Stimulated activated naive B cell treated with anti-CD40 and anti-IgM and Interleukin-4, amounts not matched to agents 10 μg/mL and 1 μg/mL and 100 μg/mL, for 72 hours (primary cell): ENCODE results near the gene PRODH2.
A peak's percentile ranks its signal among the peaks of the same experiment; 100 is the strongest.

Experiments used
- ATAC-seq, 2 donors: fragments of 150-1000 bp; cut with Tn5 transposase; replicated peaks; 2 replicates each; pipeline ENCODE4 v1.10.0; 2021; ENCODE audit warnings: moderate library complexity in 1 of 2
- DNase-seq: peaks from one replicate; pipeline ENCODE4 v3.0.0; 2021
- H3K27ac Mint-ChIP-seq: one replicate; pipeline ENCODE4 v1.8.0; 2022; ENCODE audit warnings: mild to moderate bottlenecking, mixed read lengths
- H3K27me3 Mint-ChIP-seq, 2 donors: one replicate each; pipeline ENCODE4 v1.8.0; 2022; ENCODE audit warnings: mixed read lengths in 2 of 2
- H3K36me3 Mint-ChIP-seq, 2 donors: one replicate each; pipeline ENCODE4 v1.8.0; 2022; ENCODE audit warnings: mixed read lengths in 2 of 2, mild to moderate bottlenecking in 1 of 2
- H3K4me1 Mint-ChIP-seq, 2 donors: one replicate each; pipeline ENCODE4 v1.8.0; 2022; ENCODE audit warnings: mixed read lengths in 2 of 2, mild to moderate bottlenecking in 1 of 2
- H3K4me3 Mint-ChIP-seq, 2 donors: one replicate each; pipeline ENCODE4 v1.8.0; 2022; ENCODE audit warnings: mild to moderate bottlenecking in 2 of 2, mixed read lengths in 2 of 2, moderate library complexity in 1 of 2
- H3K9me3 Mint-ChIP-seq, 2 donors: one replicate each; pipeline ENCODE4 v1.8.0; 2022; ENCODE audit warnings: mixed read lengths in 2 of 2, mild to moderate bottlenecking in 1 of 2

PRODH2 gene

GRCh38 chr19:35757749-35758608 is 54.7 kb downstream of the PRODH2 start, which contains the start of gene PROSER3:
Gene PROSER3, plus strand, starts transcription at chr19:35758176. Its CDS starts 40 bp downstream, at chr19:35758216.
- Mint-ChIP-seq H3K4me3 (peak within 1 kb of the TSS; percentile 91 to 94), H3K9me3 (no peaks in the 10 kb centered on the region), H3K36me3 (peaks cover 35 to 41% of the 10 kb centered on the region in 2 donors)

GRCh38 chr19:35757231-35757748 is 55.4 kb downstream of the PRODH2 start:
- Mint-ChIP-seq H3K27me3 (peaks cover 20 to 22% of the 10 kb centered on the region in 2 donors), H3K9me3 (no peaks in the 10 kb centered on the region), H3K4me1 (peaks cover 23 to 38% of the 10 kb centered on the region in 2 donors), H3K36me3 (peaks cover 37 to 47% of the 10 kb centered on the region in 2 donors), H3K27ac (peak overlapping the region; percentile 77), H3K4me3 (peak overlapping the region; percentile 91 to 94)
- no peak for DNase-seq
- peak in 1 of 2 donors; percentile 9 for ATAC-seq

More at GRCh38 chr19:35757749-35758608, 54.7 kb downstream of the PRODH2 start, which contains the start of gene PROSER3:
- DNase-seq (peak; percentile 100), ATAC-seq (peak; percentile 97)
- peaks cover 23 to 38% of the 10 kb centered on the region in 2 donors for H3K4me1 Mint-ChIP-seq
- H3K27ac Mint-ChIP-seq: peak within 1 kb of the TSS; percentile 97
- peaks cover 20 to 22% of the 10 kb centered on the region in 2 donors for H3K27me3 Mint-ChIP-seq

GRCh38 chr19:35756377-35757230 is 56.0 kb downstream of the PRODH2 start, which contains the start of gene HSPB6:
Gene HSPB6, minus strand, starts transcription at chr19:35757029. Its CDS starts 21 bp downstream, at chr19:35757008.
- peak within 1 kb of the TSS; percentile 97 for H3K27ac Mint-ChIP-seq
- peaks cover 20 to 22% of the 10 kb centered on the region in 2 donors for H3K27me3 Mint-ChIP-seq
- DNase-seq (no peak), ATAC-seq (no peak)
- H3K36me3 Mint-ChIP-seq: peaks cover 34 to 46% of the 10 kb centered on the region in 2 donors
- H3K4me1 Mint-ChIP-seq: peaks cover 23 to 38% of the 10 kb centered on the region in 2 donors
- peak within 1 kb of the TSS; percentile 91 to 94 for H3K4me3 Mint-ChIP-seq
- no peaks in the 10 kb centered on the region for H3K9me3 Mint-ChIP-seq

GRCh38 chr19:35755550-35756376 is 56.9 kb downstream of the PRODH2 start:
- Mint-ChIP-seq H3K27me3 (peaks cover 20 to 22% of the 10 kb centered on the region in 2 donors), H3K4me1 (peaks cover 23 to 38% of the 10 kb centered on the region in 2 donors), H3K4me3 (peak overlapping the region; percentile 19 to 66), H3K9me3 (no peaks in the 10 kb centered on the region), H3K36me3 (peaks cover 33 to 46% of the 10 kb centered on the region in 2 donors), H3K27ac (no peak overlapping the region)
- DNase-seq: no peak
- ATAC-seq: no peak

GRCh38 chr19:35755131-35755549 is 57.5 kb downstream of the PRODH2 start:
- no peak overlapping the region for H3K27ac Mint-ChIP-seq

GRCh38 chr19:35754370-35755130 is 58.1 kb downstream of the PRODH2 start:
- H3K27me3 Mint-ChIP-seq: peaks cover 20 to 22% of the 10 kb centered on the region in 2 donors
- H3K9me3 Mint-ChIP-seq: no peaks in the 10 kb centered on the region
- no peak for DNase-seq
- ATAC-seq: no peak
- peaks cover 33 to 43% of the 10 kb centered on the region in 2 donors for H3K36me3 Mint-ChIP-seq
- no peak overlapping the region for H3K4me3 Mint-ChIP-seq
- H3K27ac Mint-ChIP-seq: no peak overlapping the region
- peaks cover 25 to 45% of the 10 kb centered on the region in 2 donors for H3K4me1 Mint-ChIP-seq

More at GRCh38 chr19:35755131-35755549, 57.5 kb downstream of the PRODH2 start:
- DNase-seq (no peak), ATAC-seq (no peak)
- Mint-ChIP-seq H3K27me3 (peaks cover 20 to 22% of the 10 kb centered on the region in 2 donors), H3K36me3 (peaks cover 33 to 46% of the 10 kb centered on the region in 2 donors), H3K4me1 (peaks cover 25 to 42% of the 10 kb centered on the region in 2 donors), H3K9me3 (no peaks in the 10 kb centered on the region), H3K4me3 (peak overlapping the region; percentile 48 to 67)

GRCh38 chr19:35753634-35754369 is 58.8 kb downstream of the PRODH2 start:
- ATAC-seq (no peak), DNase-seq (no peak)
- Mint-ChIP-seq H3K27ac (no peak overlapping the region), H3K36me3 (peaks cover 33 to 38% of the 10 kb centered on the region in 2 donors), H3K9me3 (no peaks in the 10 kb centered on the region), H3K4me3 (no peak overlapping the region), H3K4me1 (peaks cover 22 to 45% of the 10 kb centered on the region in 2 donors), H3K27me3 (peaks cover 20 to 22% of the 10 kb centered on the region in 2 donors)

GRCh38 chr19:35752746-35753350 is 59.8 kb downstream of the PRODH2 start:
- Mint-ChIP-seq H3K36me3 (peaks cover 34 to 41% of the 10 kb centered on the region in 2 donors), H3K4me1 (peaks cover 24 to 48% of the 10 kb centered on the region in 2 donors), H3K27me3 (peaks cover 20 to 22% of the 10 kb centered on the region in 2 donors), H3K4me3 (no peak overlapping the region), H3K9me3 (peaks cover 0 to under 1% of the 10 kb centered on the region in 2 donors), H3K27ac (no peak overlapping the region)
- DNase-seq: no peak
- no peak for ATAC-seq

- peaks cover 0 to 1% of the 10 kb centered on the region in 2 donors for H3K9me3 Mint-ChIP-seq
- peaks cover 35 to 43% of the 10 kb centered on the region in 2 donors for H3K36me3 Mint-ChIP-seq
- no peak for ATAC-seq
- peaks cover 23 to 46% of the 10 kb centered on the region in 2 donors for H3K4me1 Mint-ChIP-seq
- H3K27me3 Mint-ChIP-seq: peaks cover 20 to 22% of the 10 kb centered on the region in 2 donors
- H3K27ac Mint-ChIP-seq: no peak overlapping the region
- no peak overlapping the region for H3K4me3 Mint-ChIP-seq
- DNase-seq: no peak
Observed at GRCh38 chr19:35751839-35752745, 60.6 kb downstream of the PRODH2 start.

- Mint-ChIP-seq H3K36me3 (peaks cover 28 to 41% of the 10 kb centered on the region in 2 donors), H3K27ac (no peak overlapping the region), H3K4me1 (peaks cover 21 to 44% of the 10 kb centered on the region in 2 donors), H3K4me3 (peak overlapping the region in 1 of 2 donors; percentile 11), H3K9me3 (peaks cover 0 to 1% of the 10 kb centered on the region in 2 donors), H3K27me3 (peaks cover 10 to 12% of the 10 kb centered on the region in 2 donors)
- no peak for ATAC-seq
- no peak for DNase-seq
Observed at GRCh38 chr19:35750167-35750566, 62.5 kb downstream of the PRODH2 start.
